Inflammatory macrophage (primary cell): ENCODE measurements around the gene ADCY4.
"Not testable (repeated sequence)": the region's sequence is repeated elsewhere in the genome, so short reads cannot be mapped to it uniquely, and the experiment has no call there.

ENCODE experiments used
- DNase-seq, 2 donors: peaks; one replicate each; pipeline ENCODE4 v3.0.0-alpha.2; 2020 to 2022

Gene ADCY4

DNA sequence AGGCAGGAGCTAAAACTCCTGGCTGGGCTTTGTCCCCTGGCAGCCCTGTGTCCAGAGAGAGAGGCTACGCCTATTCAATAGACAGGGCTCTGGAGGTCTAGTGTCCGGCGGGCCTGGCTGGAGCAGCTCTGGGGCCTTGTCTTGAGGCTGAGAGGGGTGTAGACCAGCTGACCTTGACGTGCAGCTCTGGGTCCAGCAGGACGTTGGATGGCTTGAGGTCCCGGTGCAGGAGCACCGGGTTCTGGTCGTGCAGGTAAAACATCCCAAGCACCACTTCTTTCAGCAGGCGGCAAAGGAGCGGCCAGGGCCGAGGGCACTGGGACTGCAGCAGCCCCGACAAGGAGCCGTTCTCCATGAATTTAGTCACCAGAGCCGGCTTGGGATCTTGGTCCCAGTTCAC lies 4.0 kb upstream of the ADCY4 start:
- no peak for DNase-seq

DNA sequence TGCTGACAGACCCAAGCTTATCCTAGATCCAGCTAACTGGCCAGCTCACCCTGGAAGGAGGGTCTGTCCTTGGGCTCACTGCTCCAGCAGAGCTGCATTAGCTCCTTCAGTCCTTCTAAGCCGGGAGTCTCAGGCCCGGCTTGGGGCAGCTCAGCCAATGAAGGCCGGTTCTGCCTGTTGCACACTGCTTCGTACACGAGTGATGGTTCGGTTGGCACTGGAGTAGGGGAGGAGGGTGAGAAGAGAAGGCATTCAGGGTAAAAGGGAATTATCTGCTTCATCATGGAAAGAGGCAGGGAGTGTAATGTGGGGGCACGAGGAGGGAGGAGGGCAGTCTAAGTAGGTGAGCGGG lies 2.9 kb upstream of the ADCY4 start:
- DNase-seq, result no peak

DNA sequence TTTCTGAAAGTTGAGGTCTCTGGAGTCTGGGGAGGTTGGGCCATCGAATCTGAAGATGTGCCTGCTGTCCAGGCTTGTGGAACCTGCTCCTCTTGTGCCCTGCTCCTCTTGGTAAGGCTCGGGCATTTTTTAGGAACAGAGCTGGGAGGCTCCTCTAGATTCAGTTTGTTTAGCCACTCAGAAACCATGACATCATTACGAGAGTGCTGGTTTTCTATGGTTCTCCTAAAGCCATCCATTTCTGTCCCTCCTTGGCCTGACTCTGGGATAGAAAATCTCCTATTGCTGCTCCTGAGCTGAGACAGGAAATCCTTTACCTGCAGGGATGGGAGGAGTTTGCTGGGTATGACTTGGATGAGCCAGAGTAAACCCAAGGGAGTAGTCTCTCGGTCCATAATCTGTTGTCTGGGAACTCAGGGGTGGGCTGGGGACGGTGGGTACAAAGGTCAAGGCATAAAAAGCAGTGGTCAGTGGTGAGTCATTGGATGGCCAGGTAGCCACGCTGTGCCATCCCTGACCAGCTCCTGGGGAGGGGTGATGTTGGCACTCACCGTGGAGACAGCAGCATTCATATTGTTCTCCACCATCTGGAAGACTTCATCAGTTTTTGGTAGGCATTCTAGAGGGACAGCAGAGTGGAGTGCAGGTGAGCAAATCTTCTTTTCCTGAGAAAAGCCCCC lies 2.4 kb upstream of the ADCY4 start:
- no peak for DNase-seq

DNA sequence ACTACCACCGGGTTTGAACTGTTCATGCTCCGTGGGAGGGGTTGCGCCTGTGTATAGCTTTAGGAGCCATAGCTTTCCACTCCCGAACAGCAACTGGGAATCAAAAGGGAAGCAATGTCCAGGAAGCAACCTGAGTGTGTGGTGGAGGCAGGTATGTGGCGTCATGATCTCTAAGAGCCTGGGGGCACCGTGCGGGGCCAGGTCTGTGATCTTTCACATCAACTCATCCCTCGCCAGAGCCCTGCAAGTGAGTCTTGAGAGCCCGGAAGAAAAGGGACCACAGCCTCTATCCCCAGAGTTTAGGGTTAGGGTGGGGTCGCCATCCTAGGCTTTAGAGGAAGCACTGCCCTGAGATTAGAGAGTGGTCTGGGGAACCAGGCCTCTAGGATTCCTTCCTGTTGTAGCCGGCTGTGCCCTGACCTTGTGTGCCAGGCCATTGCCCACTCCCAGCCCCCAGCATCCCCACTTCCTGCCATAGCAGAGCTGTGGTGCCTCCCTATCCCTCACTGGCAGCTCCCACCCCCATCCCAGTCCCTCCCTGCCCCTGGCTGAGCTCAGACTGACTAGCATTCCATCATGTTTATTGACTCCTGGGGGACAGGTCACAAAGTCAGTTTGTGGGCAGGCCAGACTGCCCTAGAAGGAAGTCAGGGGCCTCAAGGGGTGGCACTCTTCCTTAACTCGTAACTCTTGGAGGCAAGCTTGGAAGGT lies 745 bp upstream of the ADCY4 start:
- no peak for DNase-seq

DNA sequence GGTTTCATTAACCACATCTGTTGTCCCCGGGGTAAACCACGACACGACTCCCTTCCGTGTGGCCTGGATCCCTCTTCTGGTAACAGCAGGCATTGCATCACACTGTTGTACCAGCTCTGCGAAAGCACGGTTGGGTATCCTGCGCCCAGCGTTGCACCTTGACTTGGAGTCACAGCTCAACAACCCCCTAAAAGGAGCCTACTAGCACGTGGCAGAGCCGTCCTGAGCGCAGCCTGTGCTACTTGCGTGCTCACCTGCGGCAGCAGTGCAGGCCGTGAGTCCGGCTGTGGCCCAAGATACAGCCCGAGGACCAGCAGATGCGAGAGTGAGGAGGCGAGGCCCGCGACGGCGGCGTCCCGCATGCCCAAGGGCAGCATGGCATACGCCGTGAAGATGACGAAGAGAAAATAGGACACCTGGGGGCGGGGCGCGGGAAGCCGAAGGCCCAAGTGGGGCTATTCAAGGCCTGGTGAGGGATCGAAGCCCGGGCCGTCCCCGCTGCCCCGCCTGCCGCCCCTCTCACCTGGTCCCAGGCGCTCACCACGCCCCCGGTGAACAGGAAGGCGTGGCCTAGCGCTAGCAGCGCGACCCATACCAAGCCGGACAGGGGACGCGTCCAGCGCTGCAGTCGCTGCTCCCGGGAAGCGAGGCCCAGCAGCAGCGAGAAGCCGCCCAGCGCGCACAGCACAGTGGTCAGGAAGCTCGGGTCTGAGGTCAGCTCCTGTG lies 2.4 kb downstream of the ADCY4 start:
- DNase-seq, result peak; percentile 63 to 73

DNA sequence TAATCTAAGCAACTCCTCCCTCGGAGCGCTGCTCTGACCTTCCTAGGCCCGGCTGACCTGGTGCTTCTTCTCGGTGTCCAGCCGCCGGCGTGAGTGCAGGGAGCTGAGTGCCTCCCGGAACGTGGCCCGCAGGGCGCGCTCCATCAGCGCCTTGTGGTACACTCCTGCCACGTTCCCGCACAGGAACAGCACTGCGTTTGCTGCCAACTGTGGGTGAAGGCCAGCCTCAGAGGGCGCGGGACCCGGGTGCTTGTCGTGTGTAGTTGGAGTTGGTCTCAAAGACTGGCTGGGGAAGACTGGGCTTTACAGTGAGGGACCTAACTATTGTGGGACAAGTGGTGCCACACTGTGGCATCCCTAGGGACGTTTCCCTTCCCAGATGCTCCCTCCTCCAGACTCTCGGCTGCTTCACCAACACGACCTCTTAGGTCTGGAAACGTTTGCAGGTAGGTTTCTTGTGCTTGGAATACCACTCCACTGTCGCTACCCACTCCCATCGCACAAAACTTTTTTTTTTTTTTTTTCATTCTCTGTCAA lies 3.1 kb downstream of the ADCY4 start:
- peak in 1 of 2 donors; percentile 35 for DNase-seq

DNA sequence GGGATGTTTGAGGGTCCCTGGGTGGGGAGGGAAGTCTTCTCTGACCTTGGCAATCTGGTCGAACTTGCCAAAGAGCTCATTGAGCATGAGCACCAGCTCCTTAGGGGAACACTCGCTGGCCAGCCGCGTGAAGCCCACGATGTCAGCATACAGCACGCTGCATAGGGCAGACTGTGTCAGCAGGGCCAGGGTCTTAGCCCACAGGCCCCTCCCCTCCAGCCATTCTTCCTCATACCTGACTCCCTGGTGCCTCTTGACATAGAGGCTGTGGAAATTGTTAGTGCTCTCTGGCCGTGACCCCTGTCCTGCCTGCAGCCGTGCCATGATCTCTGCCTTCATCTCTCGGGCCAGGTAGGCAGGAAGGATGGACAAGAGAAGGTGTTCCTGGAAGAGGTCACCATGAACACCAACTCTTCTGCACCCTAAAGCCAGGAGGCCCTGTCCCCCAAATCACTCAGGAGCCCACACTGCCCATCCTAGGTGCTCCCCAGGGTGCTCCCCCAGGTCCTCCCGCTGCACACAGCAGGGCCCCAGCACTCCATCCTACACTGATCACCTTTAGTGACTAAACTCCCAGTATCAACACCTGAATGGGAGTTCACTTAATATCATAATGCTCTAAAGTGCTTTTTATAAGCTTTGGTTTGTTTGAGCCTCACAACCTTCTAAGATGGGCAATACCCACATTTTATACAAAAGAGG lies 3.7 kb downstream of the ADCY4 start:
- no peak for DNase-seq

DNA sequence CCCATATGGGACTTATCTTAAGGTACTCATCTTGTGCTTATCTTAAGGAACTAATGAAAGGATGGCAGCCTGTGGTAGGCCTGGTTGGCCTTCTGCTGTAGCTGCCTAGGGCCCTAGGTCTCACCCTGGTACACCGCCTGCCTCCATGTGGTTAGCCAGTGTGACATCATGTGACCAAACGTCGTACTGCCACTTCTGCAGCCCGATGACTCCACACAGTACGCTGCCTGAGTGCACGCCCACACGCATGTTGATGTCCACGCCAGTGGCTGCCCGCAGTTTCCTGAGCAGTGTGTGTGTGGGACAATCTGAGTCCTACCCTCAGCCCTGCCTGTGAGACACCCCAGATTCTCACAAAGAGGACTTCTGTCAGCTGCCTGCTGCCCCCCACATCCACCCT lies 5.1 kb downstream of the ADCY4 start:
- peak; percentile 95 to 99 for DNase-seq

DNA sequence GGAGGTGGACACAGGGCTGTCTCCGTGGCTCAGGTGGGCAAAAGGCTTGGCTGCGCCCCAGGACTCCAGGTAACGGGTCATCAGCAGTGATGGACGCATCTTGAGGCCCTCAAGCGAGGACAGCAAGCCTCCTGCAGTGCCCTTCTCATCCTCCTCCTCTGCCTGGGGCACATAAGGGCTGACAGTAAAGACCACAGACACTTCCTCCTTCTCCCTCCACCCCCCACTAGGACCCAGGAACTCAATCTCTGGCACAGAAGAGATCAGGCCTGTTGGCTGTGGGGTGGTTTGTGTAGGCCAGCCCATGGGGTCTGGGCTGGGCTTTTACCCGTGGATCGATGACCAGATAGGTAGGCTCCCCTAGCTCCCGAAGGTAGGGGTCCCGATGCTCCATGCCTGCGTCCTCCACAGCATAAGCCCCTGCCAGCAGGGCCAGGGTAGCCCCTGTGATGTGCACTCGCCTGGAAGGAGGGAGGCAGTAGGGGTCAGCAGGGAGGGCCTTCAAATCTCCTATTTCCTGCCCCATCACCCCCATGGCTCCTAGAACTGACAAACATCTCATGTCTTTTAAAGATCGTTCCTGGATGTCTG lies 5.7 kb downstream of the ADCY4 start:
- no peak for DNase-seq

DNA sequence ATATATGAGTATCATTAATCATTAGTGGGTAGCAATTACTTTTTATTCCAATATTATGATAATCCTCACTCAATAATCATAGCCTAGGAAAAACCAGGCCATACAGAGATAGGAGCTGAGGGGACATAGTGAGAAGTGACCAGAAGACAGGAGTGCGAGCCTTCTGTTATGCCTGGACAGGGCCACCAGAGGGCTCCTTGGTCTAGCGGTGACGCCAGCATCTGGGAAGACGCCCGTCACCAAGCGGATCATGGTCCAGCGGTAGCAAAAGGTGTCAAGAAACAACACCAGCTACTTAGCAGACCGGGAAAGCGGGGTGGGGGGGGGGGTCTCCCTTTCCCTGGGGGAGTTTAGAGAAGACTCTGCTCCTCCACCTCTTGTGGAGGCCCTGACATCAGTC lies 7.0 kb downstream of the ADCY4 start:
- not testable (repeated sequence) for DNase-seq

DNA sequence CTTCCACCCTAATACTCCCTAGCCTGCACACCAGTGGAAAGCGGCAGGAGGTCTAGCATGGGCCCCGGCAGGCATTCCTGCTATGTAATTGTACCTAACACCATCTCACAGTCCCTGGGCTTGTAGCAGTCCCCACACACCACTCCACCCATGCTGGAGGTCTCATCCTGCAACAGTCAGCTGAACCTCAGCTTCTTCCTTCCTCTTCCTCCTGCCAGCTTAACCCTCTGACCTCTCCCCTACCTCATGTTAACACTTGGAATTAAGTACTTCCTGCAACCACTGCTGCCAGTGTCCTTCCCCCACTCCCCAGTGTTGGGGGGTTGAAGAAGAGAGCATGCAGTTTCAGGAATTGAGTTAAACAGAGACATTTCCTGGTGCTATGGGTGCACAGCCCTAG lies 7.6 kb downstream of the ADCY4 start:
- DNase-seq, result peak; percentile 63 to 66

DNA sequence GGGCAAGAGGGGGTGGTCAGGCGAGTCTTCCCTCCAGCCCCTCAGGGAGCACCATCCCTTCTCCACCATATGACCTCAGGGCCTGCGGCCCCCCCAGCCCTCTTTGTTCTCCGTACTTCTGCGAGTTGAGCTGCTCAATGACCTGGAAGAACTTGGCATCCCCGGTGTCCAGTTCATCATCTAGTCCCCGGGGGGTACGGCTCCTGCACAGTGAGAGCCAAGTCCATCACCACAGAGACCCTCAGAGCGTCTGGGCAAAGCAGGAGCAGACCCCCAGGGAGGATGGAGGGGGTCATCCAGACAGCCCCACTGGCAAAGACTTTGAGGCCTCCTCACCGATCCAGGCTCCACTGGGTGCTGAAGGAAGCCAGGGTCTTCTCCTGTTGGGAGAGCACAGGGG lies 8.9 kb downstream of the ADCY4 start:
- no peak for DNase-seq

DNA sequence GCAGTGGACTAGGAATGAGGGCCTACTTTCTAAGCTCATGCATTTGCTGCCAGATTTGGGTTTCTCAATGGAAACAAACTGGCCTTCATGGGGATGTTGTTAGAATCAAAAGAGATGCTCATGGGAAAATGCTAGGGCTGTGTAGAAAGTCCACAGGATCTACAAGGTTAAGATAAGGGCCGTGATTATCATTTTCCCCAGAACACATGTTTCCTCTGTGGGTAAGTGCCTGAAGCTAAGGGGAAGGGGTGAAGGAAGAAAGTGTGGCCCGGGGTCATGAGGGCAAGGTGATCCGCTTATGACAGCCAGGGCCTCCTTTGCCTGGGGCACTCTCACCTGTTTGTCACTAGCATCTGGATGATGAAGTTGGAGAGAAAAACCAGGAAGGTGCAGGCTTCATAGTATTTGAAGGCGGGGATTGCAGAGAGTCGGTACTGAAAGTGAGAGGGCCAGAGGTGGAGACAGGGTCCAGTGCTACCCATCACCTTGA lies 9.8 kb downstream of the ADCY4 start:
- DNase-seq, result no peak

DNA sequence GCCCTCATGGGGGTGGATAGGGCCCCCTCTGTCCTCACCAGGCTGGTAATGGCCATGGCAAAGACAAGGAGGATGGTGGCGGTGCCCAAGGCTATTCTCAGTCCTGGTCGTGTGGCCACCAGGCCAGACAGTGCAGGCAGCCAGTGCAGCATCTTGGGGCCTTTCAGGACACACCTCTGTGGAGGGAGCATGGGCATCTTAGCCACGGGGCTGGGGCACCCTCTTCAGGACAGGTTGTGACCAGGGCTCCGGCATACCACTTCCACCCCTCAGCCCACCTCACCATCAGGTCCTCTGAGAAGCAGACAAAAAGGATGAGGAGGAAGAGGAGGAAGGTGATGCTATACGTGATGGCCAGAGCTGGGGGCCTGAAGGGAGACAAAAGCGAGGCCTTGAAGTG lies 10.8 kb downstream of the ADCY4 start:
- no peak for DNase-seq

DNA sequence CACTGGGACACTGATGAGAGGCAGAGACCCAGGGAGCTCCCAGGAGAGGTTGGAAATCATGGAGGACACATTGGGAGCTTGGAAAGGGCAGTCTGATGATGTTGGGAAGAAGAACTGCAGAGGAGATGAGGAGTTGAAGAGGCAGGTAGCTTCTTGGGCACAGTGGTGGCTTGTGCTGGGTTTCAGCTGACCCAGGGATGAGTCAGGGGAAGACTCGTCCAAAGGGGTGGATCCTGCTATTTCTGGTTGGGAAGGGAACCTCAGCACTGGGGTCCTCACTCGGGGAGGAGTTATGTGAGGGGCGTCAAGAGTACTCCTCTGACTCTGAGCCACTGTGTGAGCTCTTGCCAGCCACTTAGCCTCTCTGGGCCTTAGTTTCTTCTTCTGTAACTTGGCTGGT lies 11.5 kb downstream of the ADCY4 start:
- DNase-seq, result no peak

DNA sequence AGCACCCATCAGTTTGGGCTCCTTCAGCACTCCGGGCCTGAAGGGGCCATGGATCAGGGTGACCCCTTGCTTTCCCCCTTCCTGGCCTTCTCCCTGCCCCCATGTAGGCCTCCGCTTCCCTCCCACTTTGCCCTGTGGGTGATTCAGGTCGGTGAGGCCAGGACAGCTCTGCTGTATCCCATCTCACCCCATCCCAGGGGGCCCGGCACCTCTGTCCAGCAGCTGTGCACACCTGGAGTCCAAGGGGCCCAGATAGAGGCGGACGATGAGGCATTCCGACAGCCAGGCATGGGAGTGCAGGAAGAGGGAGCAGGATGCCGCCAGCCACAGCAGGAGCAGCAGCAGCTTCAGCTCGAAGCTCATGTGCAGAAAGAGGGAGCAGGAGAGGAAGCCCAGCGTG lies 12.2 kb downstream of the ADCY4 start:
- DNase-seq, result no peak

DNA sequence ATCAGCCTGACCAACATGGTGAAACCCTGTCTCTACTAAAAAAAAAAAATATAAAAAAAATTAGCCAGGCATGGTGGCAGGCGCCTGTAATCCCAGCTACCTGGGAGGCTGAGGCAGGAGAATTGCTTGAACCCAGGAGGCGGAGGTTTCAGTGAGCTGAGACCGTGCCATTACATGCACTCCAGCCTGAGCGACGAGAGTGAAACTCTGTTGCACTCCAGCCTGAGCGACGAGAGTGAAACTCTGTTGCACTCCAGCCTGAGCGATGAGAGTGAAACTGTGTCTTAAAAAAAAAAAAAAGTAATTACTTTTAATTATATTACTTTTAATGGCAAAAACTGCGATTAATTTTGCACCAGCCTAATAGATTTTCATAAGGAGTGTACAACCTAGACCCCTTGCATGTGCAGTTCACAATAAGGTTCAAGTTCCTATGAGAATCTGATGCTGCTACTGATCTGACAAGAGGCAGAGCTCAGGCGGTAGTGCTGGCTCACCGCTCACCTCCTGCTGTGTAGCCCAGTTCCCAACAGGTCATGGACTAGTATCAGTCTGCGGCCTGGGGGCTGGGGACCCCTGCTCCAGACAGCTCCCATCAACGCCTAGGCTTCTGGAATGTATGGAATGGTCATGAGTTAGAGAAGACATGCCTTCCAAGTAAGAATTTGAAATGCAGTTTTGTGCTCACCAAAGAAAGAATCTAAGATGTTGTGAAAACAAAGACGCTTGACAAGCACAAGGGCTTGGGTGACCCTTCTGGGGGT lies 13.5 kb downstream of the ADCY4 start:
- DNase-seq, result no peak

DNA sequence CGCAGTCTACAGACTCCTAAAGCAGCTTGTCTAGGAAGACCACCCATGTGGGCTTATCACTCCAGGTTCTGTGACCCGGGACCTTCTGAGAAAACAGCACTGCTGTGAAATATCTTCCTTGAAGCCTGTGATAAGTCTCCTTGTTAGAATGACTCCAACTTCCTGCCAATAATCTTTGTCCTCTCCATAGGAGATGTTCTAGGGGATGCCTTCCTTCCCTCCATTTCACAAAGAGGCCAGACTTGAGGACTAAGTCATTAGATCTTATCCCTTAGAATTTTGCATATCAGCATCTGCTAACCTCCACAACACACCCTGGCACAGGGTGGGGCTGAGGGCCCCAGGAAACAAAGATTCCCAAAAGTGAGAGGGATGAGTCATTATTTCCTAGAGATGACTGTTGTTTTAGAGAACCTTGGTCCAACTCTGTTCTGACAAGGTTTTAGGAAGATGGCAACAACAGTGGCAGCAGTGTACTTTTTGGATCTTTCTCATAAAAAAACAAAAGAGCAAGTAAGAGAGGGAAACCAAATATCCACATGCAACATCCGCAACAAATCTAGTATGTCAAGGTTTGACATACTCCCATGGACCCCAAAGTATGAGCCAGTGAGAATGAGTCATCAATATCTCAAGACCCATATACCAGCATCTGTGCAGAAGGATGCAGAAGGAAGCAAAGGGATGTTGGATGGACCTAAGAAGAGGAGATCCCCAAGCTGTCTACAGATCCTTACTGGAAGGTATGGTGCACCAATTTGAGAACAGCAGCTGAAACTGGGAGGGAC lies 17.5 kb downstream of the ADCY4 start:
- DNase-seq, result no peak

DNA sequence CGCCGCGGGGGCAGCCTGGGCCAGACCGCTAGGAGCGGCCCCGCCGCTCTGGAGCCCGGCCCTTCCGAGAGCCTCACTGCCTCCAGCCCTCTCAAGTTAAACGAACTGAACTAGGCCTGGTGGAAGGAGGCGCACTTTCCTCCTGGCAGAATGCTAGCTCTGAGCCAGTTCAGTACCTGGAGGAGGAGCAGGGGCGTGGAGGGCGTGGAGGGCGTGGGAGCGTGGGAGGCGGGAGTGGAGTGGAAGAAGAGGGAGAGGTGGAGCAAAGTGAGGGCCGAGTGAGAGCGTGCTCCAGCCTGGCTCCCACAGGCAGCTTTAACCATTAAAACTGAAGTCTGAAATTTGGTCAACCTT lies 18.3 kb downstream of the ADCY4 start:
- no peak for DNase-seq

DNA sequence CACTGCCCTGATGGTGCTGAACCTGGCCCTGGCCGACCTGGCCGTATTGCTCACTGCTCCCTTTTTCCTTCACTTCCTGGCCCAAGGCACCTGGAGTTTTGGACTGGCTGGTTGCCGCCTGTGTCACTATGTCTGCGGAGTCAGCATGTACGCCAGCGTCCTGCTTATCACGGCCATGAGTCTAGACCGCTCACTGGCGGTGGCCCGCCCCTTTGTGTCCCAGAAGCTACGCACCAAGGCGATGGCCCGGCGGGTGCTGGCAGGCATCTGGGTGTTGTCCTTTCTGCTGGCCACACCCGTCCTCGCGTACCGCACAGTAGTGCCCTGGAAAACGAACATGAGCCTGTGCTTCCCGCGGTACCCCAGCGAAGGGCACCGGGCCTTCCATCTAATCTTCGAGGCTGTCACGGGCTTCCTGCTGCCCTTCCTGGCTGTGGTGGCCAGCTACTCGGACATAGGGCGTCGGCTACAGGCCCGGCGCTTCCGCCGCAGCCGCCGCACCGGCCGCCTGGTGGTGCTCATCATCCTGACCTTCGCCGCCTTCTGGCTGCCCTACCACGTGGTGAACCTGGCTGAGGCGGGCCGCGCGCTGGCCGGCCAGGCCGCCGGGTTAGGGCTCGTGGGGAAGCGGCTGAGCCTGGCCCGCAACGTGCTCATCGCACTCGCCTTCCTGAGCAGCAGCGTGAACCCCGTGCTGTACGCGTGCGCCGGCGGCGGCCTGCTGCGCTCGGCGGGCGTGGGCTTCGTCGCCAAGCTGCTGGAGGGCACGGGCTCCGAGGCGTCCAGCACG lies 18.9 kb downstream of the ADCY4 start:
- DNase-seq, result no peak
